DOHH2 (cell line): ENCODE data around the gene PPP2R2B.
"Not testable (repeated sequence)": the region's sequence is repeated elsewhere in the genome, so short reads cannot be mapped to it uniquely, and the experiment has no call there.

Experiments
- H3F3A ChIP-seq: fragments of 200-600 bp; sonication (generic), shearing (Covaris generic); 2 replicates; pipeline ENCODE4 v1.6.0; 2016; ENCODE audit warnings: antibody characterized with exemption, mild to moderate bottlenecking; ENCODE audit not compliant: control insufficient read depth, insufficient read depth
- H3K27ac ChIP-seq: fragments of 200-600 bp; sonication (generic); 2 replicates; pipeline ENCODE4 v1.5.1; 2014; ENCODE audit warnings: low read depth, mild to moderate bottlenecking, low read length, moderate library complexity
- H3K27me3 ChIP-seq: fragments of 200-600 bp; sonication (generic); 2 replicates; pipeline ENCODE4 v1.6.1; 2014; ENCODE audit warnings: mild to moderate bottlenecking, low read length, mixed read lengths; ENCODE audit not compliant: control insufficient read depth
- H3K36me3 ChIP-seq: fragments of 200-600 bp; sonication (generic); 2 replicates; pipeline ENCODE4 v1.6.1; 2014; ENCODE audit warnings: mild to moderate bottlenecking, low read length, moderate library complexity, mixed read lengths; ENCODE audit not compliant: control insufficient read depth
- H3K4me1 ChIP-seq: fragments of 200-600 bp; sonication (generic); 2 replicates; pipeline ENCODE4 v1.6.1; 2014; ENCODE audit warnings: mild to moderate bottlenecking, low read length, mixed read lengths; ENCODE audit not compliant: control insufficient read depth
- H3K4me2 ChIP-seq: fragments of 200-600 bp; sonication (generic); 2 replicates; pipeline ENCODE4 v1.6.0; 2014; ENCODE audit warnings: mild to moderate bottlenecking, low read length, moderate library complexity
- H3K4me3 ChIP-seq: fragments of 200-600 bp; sonication (generic); 2 replicates; pipeline ENCODE4 v1.5.1; 2014; ENCODE audit warnings: mild to moderate bottlenecking, low read length, mixed read lengths
- H3K79me2 ChIP-seq: fragments of 200-600 bp; sonication (generic); 2 replicates; pipeline ENCODE4 v1.6.1; 2014; ENCODE audit warnings: mild to moderate bottlenecking, low read length, mixed read lengths; ENCODE audit not compliant: control insufficient read depth
- H3K9me2 ChIP-seq: fragments of 200-600 bp; sonication (generic); replicated peaks from 2 replicates; pipeline ENCODE4 v1.6.1; 2014; ENCODE audit warnings: mild to moderate bottlenecking, low read length, mixed read lengths; ENCODE audit not compliant: control insufficient read depth
- H3K9me3 ChIP-seq: fragments of 200-600 bp; sonication (generic); 2 replicates; pipeline ENCODE4 v1.6.1; 2014; ENCODE audit warnings: antibody characterized with exemption, low read length, mixed read lengths; ENCODE audit not compliant: control insufficient read depth, insufficient read depth
- H4K20me1 ChIP-seq: fragments of 200-600 bp; sonication (generic); 2 replicates; pipeline ENCODE4 v1.6.0; 2014; ENCODE audit warnings: low read depth, mild to moderate bottlenecking, antibody characterized with exemption, low read length, moderate library complexity; ENCODE audit not compliant: control insufficient read depth, insufficient read depth
- CTCF ChIP-seq: fragments of 200-600 bp; sonication (generic); IDR thresholded peaks from one replicate; pipeline ENCODE4 v1.5.1; 2014; ENCODE audit warnings: antibody characterized with exemption, mild to moderate bottlenecking, low read depth, low read length; ENCODE audit not compliant: poor library complexity, severe bottlenecking
- EZH2phosphoT487 ChIP-seq: fragments of 200-600 bp; sonication (generic); IDR thresholded peaks from 2 replicates; pipeline ENCODE4 v1.6.1; 2017; ENCODE audit warnings: borderline replicate concordance, mild to moderate bottlenecking, antibody characterized with exemption, low read length, moderate library complexity, mixed read lengths

PPP2R2B gene

GRCh38 chr5:146620031-146620668 is 258.4 kb downstream of the PPP2R2B start:
- no peak for TF ChIP-seq CTCF
- no peak for TF ChIP-seq EZH2phosphoT487
- no peaks in the 10 kb centered on the region for H3K9me2 ChIP-seq
- no peaks in the 10 kb centered on the region for H3K27me3 ChIP-seq
- H3K79me2 ChIP-seq, result no peaks in the 10 kb centered on the region
- H3K36me3 ChIP-seq, result no peaks in the 10 kb centered on the region
- H4K20me1 ChIP-seq, result no peaks in the 10 kb centered on the region
- no peak overlapping the region for H3K27ac ChIP-seq
- no peak overlapping the region for H3K4me3 ChIP-seq
- no peaks in the 10 kb centered on the region for H3F3A ChIP-seq
- no peak overlapping the region for H3K4me2 ChIP-seq
- no peaks in the 10 kb centered on the region for H3K4me1 ChIP-seq
- no peaks in the 10 kb centered on the region for H3K9me3 ChIP-seq

DNA sequence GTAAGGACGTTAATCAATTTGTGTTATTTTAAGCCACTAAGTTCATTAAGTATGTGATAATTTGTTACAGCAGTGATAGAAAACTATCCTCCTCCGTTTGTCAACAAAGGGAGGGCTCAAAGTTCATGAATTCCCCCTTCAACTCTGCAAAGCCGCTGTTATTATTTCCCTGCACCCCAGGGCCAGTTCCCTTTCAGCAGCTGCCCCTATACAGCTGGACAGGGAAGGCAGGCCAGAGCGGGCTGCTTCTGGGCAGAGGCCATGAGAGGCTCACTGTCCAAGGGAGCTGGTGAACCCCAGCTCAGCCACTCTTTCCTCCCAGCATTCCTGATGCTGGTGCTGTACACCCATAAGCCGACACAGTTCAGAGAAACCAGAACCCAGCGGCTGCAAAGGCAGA is 260.1 kb downstream of the PPP2R2B start:
- H3K4me2 ChIP-seq, result no peak overlapping the region
- no peaks in the 10 kb centered on the region for H3K79me2 ChIP-seq
- no peaks in the 10 kb centered on the region for H3K36me3 ChIP-seq
- H3K27ac ChIP-seq, result no peak overlapping the region
- H3F3A ChIP-seq, result no peaks in the 10 kb centered on the region
- TF ChIP-seq EZH2phosphoT487 (no peak), CTCF (no peak)
- H3K9me3 ChIP-seq, result no peaks in the 10 kb centered on the region
- no peaks in the 10 kb centered on the region for H3K9me2 ChIP-seq
- no peaks in the 10 kb centered on the region for H3K4me1 ChIP-seq
- H3K4me3 ChIP-seq, result no peak overlapping the region
- H3K27me3 ChIP-seq, result no peaks in the 10 kb centered on the region
- no peaks in the 10 kb centered on the region for H4K20me1 ChIP-seq

DNA sequence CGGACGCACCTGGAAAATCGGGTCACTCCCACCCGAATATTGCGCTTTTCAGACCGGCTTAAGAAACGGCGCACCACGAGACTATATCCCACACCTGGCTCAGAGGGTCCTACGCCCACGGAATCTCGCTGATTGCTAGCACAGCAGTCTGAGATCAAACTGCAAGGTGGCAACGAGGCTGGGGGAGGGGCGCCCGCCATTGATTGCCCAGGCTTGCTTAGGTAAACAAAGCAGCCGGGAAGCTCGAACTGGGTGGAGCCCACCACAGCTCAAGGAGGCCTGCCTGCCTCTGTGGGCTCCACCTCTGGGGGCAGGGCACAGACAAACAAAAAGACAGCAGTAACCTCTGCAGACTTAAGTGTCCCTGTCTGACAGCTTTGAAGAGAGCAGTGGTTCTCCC is 268.8 kb downstream of the PPP2R2B start:
- H4K20me1 ChIP-seq, H3K4me1 ChIP-seq, H3K27me3 ChIP-seq, H3K4me2 ChIP-seq, H3K79me2 ChIP-seq, H3K27ac ChIP-seq, H3K36me3 ChIP-seq, H3K9me3 ChIP-seq, H3F3A ChIP-seq, H3K9me2 ChIP-seq, H3K4me3 ChIP-seq: not testable (repeated sequence)

GRCh38 chr5:146607659-146608332 is 270.8 kb downstream of the PPP2R2B start:
- Histone ChIP-seq H3K9me3 (no peaks in the 10 kb centered on the region), H3K4me1 (no peaks in the 10 kb centered on the region), H3K4me3 (no peak overlapping the region), H4K20me1 (no peaks in the 10 kb centered on the region), H3K36me3 (no peaks in the 10 kb centered on the region), H3K4me2 (no peak overlapping the region), H3K9me2 (no peaks in the 10 kb centered on the region), H3K27me3 (no peaks in the 10 kb centered on the region), H3K79me2 (no peaks in the 10 kb centered on the region), H3K27ac (no peak overlapping the region), H3F3A (no peaks in the 10 kb centered on the region)
- TF ChIP-seq CTCF (no peak), EZH2phosphoT487 (no peak)
